Vagina (tissue), 2 donors: ENCODE measurements around the gene PET100.

Experiments used
- POLR2A ChIP-seq, 2 donors: fragments of 450-650 bp; IDR thresholded peaks; one replicate each; pipeline ENCODE4 v1.6.1; 2017; ENCODE audit warnings: antibody characterized with exemption in 2 of 2, mild to moderate bottlenecking in 2 of 2, moderate library complexity in 2 of 2
- POLR2AphosphoS5 ChIP-seq, 2 donors: sonication (generic); formaldehyde crosslinking; IDR thresholded peaks; one replicate each; pipeline ENCODE4 v1.9.0; 2017; ENCODE audit warnings: antibody characterized with exemption in 2 of 2, mild to moderate bottlenecking in 2 of 2, low read depth in 1 of 2; ENCODE audit not compliant: insufficient read depth in 1 of 2
- TF ChIP-seq, protein P1 (sequence below), 3 experiments: fragments of 450-650 bp in 2 of 3; fragments of 200-600 bp in 1 of 3; sonication (generic) in 1 of 3; IDR thresholded peaks; one replicate each; pipeline ENCODE4 v1.5.1; 2017 to 2019; ENCODE audit warnings: antibody characterized with exemption in 3 of 3, mild to moderate bottlenecking in 2 of 3, moderate library complexity in 2 of 3

DNA sequence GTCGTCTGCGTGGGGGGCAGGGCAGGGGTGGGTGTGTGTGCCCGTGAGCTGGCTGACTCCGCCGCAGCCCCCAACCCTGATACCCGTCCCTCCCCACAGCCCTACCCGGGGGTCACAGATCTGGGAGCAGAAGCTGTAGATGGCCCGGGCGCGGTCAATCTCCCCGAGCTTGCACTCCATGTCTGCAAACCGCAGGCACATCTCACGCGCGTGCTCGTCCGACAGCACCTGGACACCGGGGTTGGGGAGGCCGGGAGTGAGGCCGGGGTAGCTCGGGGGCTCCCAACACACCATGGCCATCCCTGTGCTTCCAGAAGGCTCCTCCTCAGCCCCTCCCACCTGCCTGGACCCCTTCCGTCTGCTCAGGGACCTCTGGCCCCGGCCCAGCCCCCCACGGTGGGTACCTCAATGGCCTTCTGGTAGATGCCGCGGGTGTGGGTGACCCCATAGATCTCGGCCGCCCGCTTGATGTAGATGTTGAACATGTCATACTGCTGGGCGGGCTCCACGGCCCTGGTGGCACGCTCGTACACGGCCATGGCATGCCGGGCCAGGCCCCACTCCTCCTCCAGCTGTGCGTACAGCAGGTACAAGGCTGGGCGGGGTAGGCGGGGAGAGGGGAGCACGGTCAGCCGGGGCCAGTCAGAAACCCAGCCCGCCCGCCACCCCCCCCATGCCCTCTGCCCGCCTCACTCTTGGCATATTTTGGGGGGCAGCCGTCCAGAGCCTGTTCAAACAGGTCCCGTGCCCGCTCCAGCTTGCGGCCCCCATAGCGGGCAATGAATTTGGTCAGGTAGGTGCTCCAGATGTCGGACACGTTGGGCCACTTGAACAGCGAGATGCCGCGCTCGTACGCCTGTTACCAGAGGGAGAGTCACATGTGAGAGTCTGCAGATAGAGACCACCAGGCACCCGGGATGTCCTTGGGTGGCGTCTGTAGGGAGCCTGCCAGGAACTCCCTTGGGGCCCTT, 8.9 kb upstream of the PET100 start:
- TF ChIP-seq, protein P1, sequence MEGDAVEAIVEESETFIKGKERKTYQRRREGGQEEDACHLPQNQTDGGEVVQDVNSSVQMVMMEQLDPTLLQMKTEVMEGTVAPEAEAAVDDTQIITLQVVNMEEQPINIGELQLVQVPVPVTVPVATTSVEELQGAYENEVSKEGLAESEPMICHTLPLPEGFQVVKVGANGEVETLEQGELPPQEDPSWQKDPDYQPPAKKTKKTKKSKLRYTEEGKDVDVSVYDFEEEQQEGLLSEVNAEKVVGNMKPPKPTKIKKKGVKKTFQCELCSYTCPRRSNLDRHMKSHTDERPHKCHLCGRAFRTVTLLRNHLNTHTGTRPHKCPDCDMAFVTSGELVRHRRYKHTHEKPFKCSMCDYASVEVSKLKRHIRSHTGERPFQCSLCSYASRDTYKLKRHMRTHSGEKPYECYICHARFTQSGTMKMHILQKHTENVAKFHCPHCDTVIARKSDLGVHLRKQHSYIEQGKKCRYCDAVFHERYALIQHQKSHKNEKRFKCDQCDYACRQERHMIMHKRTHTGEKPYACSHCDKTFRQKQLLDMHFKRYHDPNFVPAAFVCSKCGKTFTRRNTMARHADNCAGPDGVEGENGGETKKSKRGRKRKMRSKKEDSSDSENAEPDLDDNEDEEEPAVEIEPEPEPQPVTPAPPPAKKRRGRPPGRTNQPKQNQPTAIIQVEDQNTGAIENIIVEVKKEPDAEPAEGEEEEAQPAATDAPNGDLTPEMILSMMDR (IDR thresholded peaks at IDR 0.05), result no peak
- TF ChIP-seq POLR2A (IDR thresholded peaks at IDR 0.05), result no peak
- no peak for TF ChIP-seq POLR2AphosphoS5 (IDR thresholded peaks at IDR 0.05; ENCODE audit: insufficient read depth in 1 of 2, low read depth in 1 of 2)
